ENCODE measurements around the gene PGAM2. TPM values are rescaled to one million over a fixed set of nuclear protein-coding genes. Genes with fewer than 3 reads are reported as not detected.
"Not testable (repeated sequence)": the region's sequence is repeated elsewhere in the genome, so short reads cannot be mapped to it uniquely, and the experiment has no call there.

Gene PGAM2
- total RNA-seq, 2 experiments from 2014 or later = 1.3 to 1.8 TPM

DNA sequence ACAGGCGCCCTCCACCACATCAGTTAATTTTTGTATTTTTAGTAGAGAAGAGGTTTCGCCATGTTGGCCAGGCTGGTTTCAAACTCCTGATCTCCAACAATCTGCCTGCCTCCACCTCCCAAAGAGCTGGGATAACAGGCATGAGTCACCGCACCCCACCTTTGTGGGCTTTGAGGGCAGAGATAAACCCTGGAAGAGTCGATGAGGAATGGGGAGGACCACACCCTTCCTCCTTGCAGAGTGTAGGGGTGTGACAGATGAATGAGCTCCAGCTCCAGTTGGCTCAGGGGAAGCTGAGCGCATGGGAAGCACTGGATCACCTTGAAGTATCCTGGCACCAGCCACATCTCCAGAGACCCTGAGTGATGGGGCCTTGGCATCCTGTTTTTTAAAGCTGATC lies 35.3 kb downstream of the PGAM2 start:
- DNase-seq; ATAC-seq (ENCODE audit: poor library complexity); intact Hi-C loops (cut with DNase I, micrococcal nuclease); H3K9me3 ChIP-seq (ENCODE audit: control insufficient read depth in 1 of 2, insufficient read depth in 1 of 2, low read length in 2 of 2); H3K36me3 Mint-ChIP-seq (ENCODE audit: low read depth); H3K4me1 Mint-ChIP-seq (ENCODE audit: low read depth); H3K27me3 ChIP-seq (ENCODE audit: control insufficient read depth in 1 of 2, insufficient read depth in 2 of 2, low read length in 2 of 2); H3K4me3 ChIP-seq (ENCODE audit: low read length); H3K4me3 Mint-ChIP-seq; H3K27ac Mint-ChIP-seq; H3K27ac ChIP-seq (ENCODE audit: low read depth in 1 of 2, low read length in 2 of 2); H3K9me3 Mint-ChIP-seq; H3K36me3 ChIP-seq (ENCODE audit: insufficient read depth, low read length); H3K27me3 Mint-ChIP-seq; CTCF ChIA-PET; H3K4me1 ChIP-seq (ENCODE audit: insufficient read depth, low read length); POLR2A ChIA-PET: not testable (repeated sequence)

- H3K27me3 Mint-ChIP-seq; H3K4me3 Mint-ChIP-seq; H3K4me3 ChIP-seq (ENCODE audit: low read length); H3K4me1 ChIP-seq (ENCODE audit: insufficient read depth, low read length); H3K9me3 Mint-ChIP-seq; DNase-seq; H3K9me3 ChIP-seq (ENCODE audit: control insufficient read depth in 1 of 2, insufficient read depth in 1 of 2, low read length in 2 of 2); H3K27me3 ChIP-seq (ENCODE audit: control insufficient read depth in 1 of 2, insufficient read depth in 2 of 2, low read length in 2 of 2); POLR2A ChIA-PET; CTCF ChIA-PET; H3K4me1 Mint-ChIP-seq (ENCODE audit: low read depth); H3K27ac Mint-ChIP-seq; intact Hi-C loops (cut with DNase I, micrococcal nuclease); H3K36me3 ChIP-seq (ENCODE audit: insufficient read depth, low read length); ATAC-seq (ENCODE audit: poor library complexity); H3K36me3 Mint-ChIP-seq (ENCODE audit: low read depth); H3K27ac ChIP-seq (ENCODE audit: low read depth in 1 of 2, low read length in 2 of 2): not testable (repeated sequence)
Observed at GRCh38 chr7:44029433-44029832, 35.9 kb downstream of the PGAM2 start.

DNA sequence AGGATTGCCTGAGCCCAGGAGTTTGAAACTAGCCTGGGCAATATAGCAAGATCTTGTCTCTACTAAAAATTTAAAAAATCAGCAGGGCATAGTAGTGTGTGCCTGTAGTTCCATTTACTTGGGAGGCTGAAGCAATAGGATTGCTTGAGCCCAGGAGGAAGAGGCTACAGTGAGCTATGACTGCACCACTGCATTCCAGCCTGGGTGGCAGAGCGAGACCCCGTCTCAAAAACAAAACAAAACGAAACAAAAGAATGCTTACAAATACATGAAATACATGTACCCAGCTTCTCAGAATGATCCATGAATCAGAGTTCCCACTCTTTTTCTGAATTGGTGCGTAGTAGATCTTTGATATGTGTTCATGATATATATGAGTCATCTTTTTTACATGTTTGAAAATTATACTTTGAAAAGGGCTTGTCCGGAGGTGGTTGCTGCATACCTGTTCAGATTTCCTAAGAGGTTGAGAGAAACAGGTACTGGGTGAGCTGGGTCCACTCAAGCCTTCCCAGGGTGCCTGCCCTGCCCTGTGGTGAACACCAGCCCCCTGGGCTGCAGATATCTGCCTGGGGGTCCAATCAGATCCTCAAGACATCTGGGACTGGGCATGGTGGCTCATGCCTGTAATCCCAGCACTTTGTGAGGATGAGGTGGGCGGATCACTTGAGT lies 42.4 kb downstream of the PGAM2 start:
- H3K9me3 ChIP-seq (ENCODE audit: control insufficient read depth in 1 of 2, insufficient read depth in 1 of 2, low read length in 2 of 2); DNase-seq; H3K27me3 ChIP-seq (ENCODE audit: control insufficient read depth in 1 of 2, insufficient read depth in 2 of 2, low read length in 2 of 2); H3K27me3 Mint-ChIP-seq; POLR2A ChIA-PET; H3K36me3 Mint-ChIP-seq (ENCODE audit: low read depth); ATAC-seq (ENCODE audit: poor library complexity); H3K4me3 Mint-ChIP-seq; H3K27ac ChIP-seq (ENCODE audit: low read depth in 1 of 2, low read length in 2 of 2); H3K27ac Mint-ChIP-seq; H3K4me3 ChIP-seq (ENCODE audit: low read length); intact Hi-C loops (cut with DNase I, micrococcal nuclease); H3K36me3 ChIP-seq (ENCODE audit: insufficient read depth, low read length); H3K9me3 Mint-ChIP-seq; CTCF ChIA-PET: not testable (repeated sequence)
- H3K4me1 ChIP-seq (ENCODE audit: insufficient read depth, low read length) = peaks cover 17% of the 10 kb centered on the region
- peaks cover 17% of the 10 kb centered on the region for H3K4me1 Mint-ChIP-seq (ENCODE audit: low read depth)

DNA sequence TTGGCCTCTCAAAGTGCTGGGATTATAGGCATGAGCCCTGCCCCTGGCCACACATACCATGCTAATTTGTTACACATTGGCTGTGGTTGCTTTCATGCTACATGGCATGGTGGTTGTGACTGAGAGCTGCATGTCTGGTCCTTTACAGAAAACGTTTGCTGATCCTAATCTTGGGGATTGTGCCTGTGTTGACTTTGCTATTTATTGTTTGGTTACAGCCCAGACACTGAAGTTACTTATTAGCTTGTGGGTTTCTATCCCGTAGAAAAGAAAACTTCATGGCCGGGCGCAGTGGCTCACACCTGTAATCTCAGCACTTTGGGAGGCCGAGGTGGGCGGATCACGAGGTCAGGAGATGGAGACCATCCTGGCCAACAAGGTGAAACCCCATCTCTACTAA lies 43.3 kb downstream of the PGAM2 start:
- H3K4me3 Mint-ChIP-seq; intact Hi-C loops (cut with DNase I, micrococcal nuclease): not testable (repeated sequence)

GRCh38 chr7:44019825-44020224 lies 45.5 kb downstream of the PGAM2 start:
- CTCF ChIA-PET = interaction anchor here (1.0 to 2.2 kb wide), 4 partner anchors 25 to 103 kb away, joined by 3 to 8 read pairs (median 4); partner anchors contain the start of genes DBNL and POLD2
- not testable (repeated sequence) for ATAC-seq (ENCODE audit: poor library complexity); H3K4me3 Mint-ChIP-seq

More for the DNA sequence above, 43.3 kb downstream of the PGAM2 start:
- ATAC-seq (ENCODE audit: poor library complexity); POLR2A ChIA-PET; H3K27me3 Mint-ChIP-seq; H3K27me3 ChIP-seq (ENCODE audit: control insufficient read depth in 1 of 2, insufficient read depth in 2 of 2, low read length in 2 of 2); H3K36me3 Mint-ChIP-seq (ENCODE audit: low read depth); H3K4me3 ChIP-seq (ENCODE audit: low read length); H3K27ac ChIP-seq (ENCODE audit: low read depth in 1 of 2, low read length in 2 of 2); H3K9me3 Mint-ChIP-seq; H3K36me3 ChIP-seq (ENCODE audit: insufficient read depth, low read length); H3K27ac Mint-ChIP-seq; H3K9me3 ChIP-seq (ENCODE audit: control insufficient read depth in 1 of 2, insufficient read depth in 1 of 2, low read length in 2 of 2); DNase-seq; CTCF ChIA-PET: not testable (repeated sequence)
- peaks cover 17% of the 10 kb centered on the region for H3K4me1 Mint-ChIP-seq (ENCODE audit: low read depth)
- H3K4me1 ChIP-seq (ENCODE audit: insufficient read depth, low read length) = peaks cover 20% of the 10 kb centered on the region

More at GRCh38 chr7:44019825-44020224, 45.5 kb downstream of the PGAM2 start:
- H3K36me3 Mint-ChIP-seq (ENCODE audit: low read depth); H3K9me3 Mint-ChIP-seq; H3K27me3 ChIP-seq (ENCODE audit: control insufficient read depth in 1 of 2, insufficient read depth in 2 of 2, low read length in 2 of 2); H3K36me3 ChIP-seq (ENCODE audit: insufficient read depth, low read length); H3K9me3 ChIP-seq (ENCODE audit: control insufficient read depth in 1 of 2, insufficient read depth in 1 of 2, low read length in 2 of 2); H3K4me3 ChIP-seq (ENCODE audit: low read length); H3K27me3 Mint-ChIP-seq: not testable (repeated sequence)
- POLR2A ChIA-PET = interaction anchor here (1.2 kb wide), 1 partner anchor 25 kb away, joined by 4 read pairs; the partner anchor contains the start of gene DBNL
- Histone ChIP-seq H3K27ac (ENCODE audit: low read depth in 1 of 2, low read length in 2 of 2) (peak overlapping the region in 1 of 2 donors; percentile 73), H3K4me1 (ENCODE audit: insufficient read depth, low read length) (peaks cover 22% of the 10 kb centered on the region)
- intact Hi-C loops (cut with DNase I, micrococcal nuclease) = loop anchor here (2.0 kb wide), 3 partner anchors 25 to 181 kb away; partner anchors contain the start of genes DBNL (in 2 of the 2), POLM (in 1 of the 2) and YKT6 (in 1 of the 2)
- Mint-ChIP-seq H3K4me1 (ENCODE audit: low read depth) (peaks cover 17% of the 10 kb centered on the region), H3K27ac (peak overlapping the region; percentile 89)
- peak in 1 of 14 experiments; percentile 11 for DNase-seq
